ENCODE data around the gene TBX10. TPM values are rescaled to one million over a fixed set of nuclear protein-coding genes. Genes with fewer than 3 reads are reported as not detected.

The TBX10 gene
- total RNA-seq (2021; ENCODE audit: unreplicated experiment) (not detected), Bru-seq, nascent RNA (not detected), BruChase-seq, experiment 1, labeled RNA remaining after a 2-hour chase (not detected), BruChase-seq, experiment 2, labeled RNA remaining after a 6-hour chase (not detected)
- not detected for polyA plus RNA-seq (2012; ENCODE audit: insufficient read length)
- long read RNA-seq: 0 reads

DNA sequence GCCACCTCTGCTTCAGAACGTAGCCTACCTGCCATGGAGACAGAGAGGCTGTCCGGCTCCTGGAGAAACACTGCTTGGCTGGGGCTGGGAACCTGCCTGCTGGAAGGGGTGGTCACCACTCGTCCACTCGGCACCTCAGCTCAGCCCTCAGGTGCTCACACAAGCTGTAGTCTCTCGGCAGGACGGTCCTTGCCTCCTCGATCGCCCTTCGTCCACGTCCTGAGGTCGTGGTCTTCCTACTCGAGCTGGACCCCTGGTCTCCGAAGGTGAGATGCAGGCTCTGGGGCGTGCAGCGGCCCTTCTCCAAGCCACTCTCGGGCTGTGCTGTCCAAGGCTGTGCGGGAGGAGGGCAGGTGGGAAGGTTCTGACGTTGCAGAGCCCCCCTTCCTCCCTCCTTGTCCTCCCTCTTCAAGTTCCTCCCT lies at the start of gene TBX10:
Gene TBX10 (minus strand): TSS at position 326 of the 422 bp plus-strand sequence. CDS start 291 bp downstream, at position 35.
- ATAC-seq (peak; percentile 24), DNase-seq (ENCODE audit: low read depth, low spot score) (no peak)
- Histone ChIP-seq H3K4me3 (ENCODE audit: low read depth in 2 of 2, low read length in 2 of 2) (no peak within 1 kb of the TSS), H3K4me1 (ENCODE audit: control insufficient read depth, insufficient read depth, low read length) (no peaks in the 10 kb centered on the region), H3K27ac (ENCODE audit: low read length) (no peak within 1 kb of the TSS), H3K9me3 (ENCODE audit: control insufficient read depth, insufficient read depth, low read depth, low read length) (no peaks in the 10 kb centered on the region), H3K36me3 (ENCODE audit: control insufficient read depth, insufficient read depth, low read length) (no peaks in the 10 kb centered on the region), H3K27me3 (ENCODE audit: control insufficient read depth, insufficient read depth, low read length) (no peaks in the 10 kb centered on the region)
- ChIA-PET POLR2A (no interaction called here), CTCF (interaction anchor here (1.1 kb wide), 1 partner anchor 20 kb away, joined by 4 read pairs; no protein-coding TSS in a partner anchor)
- intact Hi-C loops (cut with micrococcal nuclease; ENCODE audit: unreplicated experiment) (no loop called here), in situ Hi-C loops (cut with HindIII; ENCODE audit: low pct_unique_long_range_greater_than_20kb, low sequenced_read_pairs) (no loop called here)
- no TSS peak for BruUV-seq (replicated peaks)
- TF ChIP-seq, protein P1, sequence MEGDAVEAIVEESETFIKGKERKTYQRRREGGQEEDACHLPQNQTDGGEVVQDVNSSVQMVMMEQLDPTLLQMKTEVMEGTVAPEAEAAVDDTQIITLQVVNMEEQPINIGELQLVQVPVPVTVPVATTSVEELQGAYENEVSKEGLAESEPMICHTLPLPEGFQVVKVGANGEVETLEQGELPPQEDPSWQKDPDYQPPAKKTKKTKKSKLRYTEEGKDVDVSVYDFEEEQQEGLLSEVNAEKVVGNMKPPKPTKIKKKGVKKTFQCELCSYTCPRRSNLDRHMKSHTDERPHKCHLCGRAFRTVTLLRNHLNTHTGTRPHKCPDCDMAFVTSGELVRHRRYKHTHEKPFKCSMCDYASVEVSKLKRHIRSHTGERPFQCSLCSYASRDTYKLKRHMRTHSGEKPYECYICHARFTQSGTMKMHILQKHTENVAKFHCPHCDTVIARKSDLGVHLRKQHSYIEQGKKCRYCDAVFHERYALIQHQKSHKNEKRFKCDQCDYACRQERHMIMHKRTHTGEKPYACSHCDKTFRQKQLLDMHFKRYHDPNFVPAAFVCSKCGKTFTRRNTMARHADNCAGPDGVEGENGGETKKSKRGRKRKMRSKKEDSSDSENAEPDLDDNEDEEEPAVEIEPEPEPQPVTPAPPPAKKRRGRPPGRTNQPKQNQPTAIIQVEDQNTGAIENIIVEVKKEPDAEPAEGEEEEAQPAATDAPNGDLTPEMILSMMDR (IDR thresholded peaks at IDR 0.05): no peak
- TF ChIP-seq, protein P2, sequence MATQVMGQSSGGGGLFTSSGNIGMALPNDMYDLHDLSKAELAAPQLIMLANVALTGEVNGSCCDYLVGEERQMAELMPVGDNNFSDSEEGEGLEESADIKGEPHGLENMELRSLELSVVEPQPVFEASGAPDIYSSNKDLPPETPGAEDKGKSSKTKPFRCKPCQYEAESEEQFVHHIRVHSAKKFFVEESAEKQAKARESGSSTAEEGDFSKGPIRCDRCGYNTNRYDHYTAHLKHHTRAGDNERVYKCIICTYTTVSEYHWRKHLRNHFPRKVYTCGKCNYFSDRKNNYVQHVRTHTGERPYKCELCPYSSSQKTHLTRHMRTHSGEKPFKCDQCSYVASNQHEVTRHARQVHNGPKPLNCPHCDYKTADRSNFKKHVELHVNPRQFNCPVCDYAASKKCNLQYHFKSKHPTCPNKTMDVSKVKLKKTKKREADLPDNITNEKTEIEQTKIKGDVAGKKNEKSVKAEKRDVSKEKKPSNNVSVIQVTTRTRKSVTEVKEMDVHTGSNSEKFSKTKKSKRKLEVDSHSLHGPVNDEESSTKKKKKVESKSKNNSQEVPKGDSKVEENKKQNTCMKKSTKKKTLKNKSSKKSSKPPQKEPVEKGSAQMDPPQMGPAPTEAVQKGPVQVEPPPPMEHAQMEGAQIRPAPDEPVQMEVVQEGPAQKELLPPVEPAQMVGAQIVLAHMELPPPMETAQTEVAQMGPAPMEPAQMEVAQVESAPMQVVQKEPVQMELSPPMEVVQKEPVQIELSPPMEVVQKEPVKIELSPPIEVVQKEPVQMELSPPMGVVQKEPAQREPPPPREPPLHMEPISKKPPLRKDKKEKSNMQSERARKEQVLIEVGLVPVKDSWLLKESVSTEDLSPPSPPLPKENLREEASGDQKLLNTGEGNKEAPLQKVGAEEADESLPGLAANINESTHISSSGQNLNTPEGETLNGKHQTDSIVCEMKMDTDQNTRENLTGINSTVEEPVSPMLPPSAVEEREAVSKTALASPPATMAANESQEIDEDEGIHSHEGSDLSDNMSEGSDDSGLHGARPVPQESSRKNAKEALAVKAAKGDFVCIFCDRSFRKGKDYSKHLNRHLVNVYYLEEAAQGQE (IDR thresholded peaks at IDR 0.05; ENCODE audit: insufficient read depth in 1 of 2, low read depth in 2 of 2, low read length in 1 of 2): no peak
- no peak for TF ChIP-seq POLR2AphosphoS5 (IDR thresholded peaks at IDR 0.05; ENCODE audit: low read depth, low read length)
- no peak for TF ChIP-seq SIN3A (IDR thresholded peaks at IDR 0.05; ENCODE audit: borderline replicate concordance, insufficient read depth, low read depth, low read length)
- no peak for TF ChIP-seq TCF7L2 (IDR thresholded peaks at IDR 0.05; ENCODE audit: low read depth, low read length)

DNA sequence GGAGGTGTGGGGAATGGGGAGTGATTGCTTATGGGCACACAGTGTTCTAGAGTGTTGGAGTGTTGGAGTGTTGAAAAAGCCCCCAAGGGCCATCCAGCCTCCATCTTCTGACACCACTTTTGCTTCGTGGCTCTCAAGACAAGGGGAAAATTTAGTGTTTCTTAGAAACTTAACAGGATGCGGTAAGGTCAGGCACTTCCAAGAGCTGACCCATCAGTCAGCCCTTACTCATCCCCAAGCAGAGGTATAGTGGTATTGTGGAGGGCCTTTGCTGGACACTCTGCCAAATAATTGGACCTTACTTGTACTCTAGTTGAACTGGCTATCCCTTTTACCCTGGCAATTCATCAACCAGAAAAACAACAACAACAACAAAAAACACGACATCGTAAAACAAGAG lies 49.6 kb upstream of the TBX10 start:
- no peaks in the 10 kb centered on the region for H3K4me1 ChIP-seq (ENCODE audit: control insufficient read depth, insufficient read depth, low read length)
- H3K36me3 ChIP-seq (ENCODE audit: control insufficient read depth, insufficient read depth, low read length): no peaks in the 10 kb centered on the region
- ATAC-seq (no peak), DNase-seq (ENCODE audit: low read depth, low spot score) (no peak)
- H3K9me3 ChIP-seq (ENCODE audit: control insufficient read depth, insufficient read depth, low read depth, low read length): no peaks in the 10 kb centered on the region
- no peak for TF ChIP-seq POLR2AphosphoS5 (IDR thresholded peaks at IDR 0.05; ENCODE audit: low read depth, low read length)
- TF ChIP-seq, protein P2 (IDR thresholded peaks at IDR 0.05; ENCODE audit: insufficient read depth in 1 of 2, low read depth in 2 of 2, low read length in 1 of 2): no peak
- no peak for TF ChIP-seq SIN3A (IDR thresholded peaks at IDR 0.05; ENCODE audit: borderline replicate concordance, insufficient read depth, low read depth, low read length)
- TF ChIP-seq, protein P1 (IDR thresholded peaks at IDR 0.05): no peak
- TF ChIP-seq TCF7L2 (IDR thresholded peaks at IDR 0.05; ENCODE audit: low read depth, low read length): no peak
- peaks cover 12% of the 10 kb centered on the region; the same call in 1 of the 2 replicates for H3K27me3 ChIP-seq (ENCODE audit: control insufficient read depth, insufficient read depth, low read length)
- in situ Hi-C loops (cut with HindIII; ENCODE audit: low pct_unique_long_range_greater_than_20kb, low sequenced_read_pairs): no loop called here
- H3K4me3 ChIP-seq (ENCODE audit: low read depth in 2 of 2, low read length in 2 of 2): no peak overlapping the region
- no TSS peak for BruUV-seq (replicated peaks)
- H3K27ac ChIP-seq (ENCODE audit: low read length): no peak overlapping the region
- CTCF ChIA-PET: no interaction called here
- intact Hi-C loops (cut with micrococcal nuclease; ENCODE audit: unreplicated experiment): no loop called here
- POLR2A ChIA-PET: no interaction called here
